ENCODE measurements around the gene CDADC1.

Gene CDADC1

GRCh38 chr13:49225223-49226042 is 22.3 kb upstream of the CDADC1 start:
- Histone ChIP-seq H3K4me3 (replicated peaks; ENCODE audit: low read depth, low read length) (no peak overlapping the region), H3K36me3 (ENCODE audit: control insufficient read depth, insufficient read depth, low read length) (no peaks in the 10 kb centered on the region), H3K27me3 (replicated peaks; ENCODE audit: control insufficient read depth, insufficient read depth, low read length) (no peaks in the 10 kb centered on the region; the same call in none of the 2 replicates)
- DNase-seq (ENCODE audit: extremely low read depth, insufficient read length) = no peak
- no peak for TF ChIP-seq CTCF (IDR thresholded peaks at IDR 0.05; ENCODE audit: insufficient read depth, low read length, poor library complexity, severe bottlenecking)

GRCh38 chr13:49226613-49227012 is 21.1 kb upstream of the CDADC1 start:
- DNase-seq (ENCODE audit: extremely low read depth, insufficient read length) = no peak
- H3K4me3 ChIP-seq (replicated peaks; ENCODE audit: low read depth, low read length) = no peak overlapping the region
- TF ChIP-seq CTCF (IDR thresholded peaks at IDR 0.05; ENCODE audit: insufficient read depth, low read length, poor library complexity, severe bottlenecking) = no peak
- no peaks in the 10 kb centered on the region for H3K36me3 ChIP-seq (ENCODE audit: control insufficient read depth, insufficient read depth, low read length)
- H3K27me3 ChIP-seq (replicated peaks; ENCODE audit: control insufficient read depth, insufficient read depth, low read length) = no peaks in the 10 kb centered on the region; the same call in 1 of the 2 replicates

GRCh38 chr13:49234741-49235140 is 13.0 kb upstream of the CDADC1 start:
- Histone ChIP-seq H3K27me3 (replicated peaks; ENCODE audit: control insufficient read depth, insufficient read depth, low read length) (no peaks in the 10 kb centered on the region), H3K4me3 (replicated peaks; ENCODE audit: low read depth, low read length) (no peak overlapping the region), H3K36me3 (ENCODE audit: control insufficient read depth, insufficient read depth, low read length) (no peaks in the 10 kb centered on the region)
- no peak for DNase-seq (ENCODE audit: extremely low read depth, insufficient read length)
- no peak for TF ChIP-seq CTCF (IDR thresholded peaks at IDR 0.05; ENCODE audit: insufficient read depth, low read length, poor library complexity, severe bottlenecking)

GRCh38 chr13:49235856-49236431 is 11.8 kb upstream of the CDADC1 start:
- Histone ChIP-seq H3K27me3 (replicated peaks; ENCODE audit: control insufficient read depth, insufficient read depth, low read length) (no peaks in the 10 kb centered on the region), H3K36me3 (ENCODE audit: control insufficient read depth, insufficient read depth, low read length) (no peaks in the 10 kb centered on the region), H3K4me3 (replicated peaks; ENCODE audit: low read depth, low read length) (no peak overlapping the region)
- no peak for TF ChIP-seq CTCF (IDR thresholded peaks at IDR 0.05; ENCODE audit: insufficient read depth, low read length, poor library complexity, severe bottlenecking)
- DNase-seq (ENCODE audit: extremely low read depth, insufficient read length) = no peak

- Histone ChIP-seq H3K27me3 (replicated peaks; ENCODE audit: control insufficient read depth, insufficient read depth, low read length) (no peaks in the 10 kb centered on the region), H3K4me3 (replicated peaks; ENCODE audit: low read depth, low read length) (no peak overlapping the region), H3K36me3 (ENCODE audit: control insufficient read depth, insufficient read depth, low read length) (no peaks in the 10 kb centered on the region)
- DNase-seq (ENCODE audit: extremely low read depth, insufficient read length) = no peak
- no peak for TF ChIP-seq CTCF (IDR thresholded peaks at IDR 0.05; ENCODE audit: insufficient read depth, low read length, poor library complexity, severe bottlenecking)
Observed at GRCh38 chr13:49238621-49239020, 9.1 kb upstream of the CDADC1 start.

All from GM06990 (cell line).